SJSA1 (cell line): ENCODE results near the gene PIK3R3. TPM values are rescaled to one million over a fixed set of nuclear protein-coding genes. Genes with fewer than 3 reads are reported as not detected.

Source experiments
- DNase-seq, 2 experiments: peaks; one replicate each; pipeline ENCODE4 v3.0.0-alpha.2; 2015 to 2020; ENCODE audit warnings: low spot score in 2 of 2, low read depth in 1 of 2
- H3K27ac ChIP-seq: fragments of 250-450 bp; sonication (Bioruptor Pico); 2 replicates; pipeline ENCODE4 v1.5.1; 2020; ENCODE audit warnings: mild to moderate bottlenecking, moderate library complexity
- H3K27me3 ChIP-seq: fragments of 250-450 bp; sonication (Bioruptor Pico); replicated peaks from 2 replicates; pipeline ENCODE4 v1.5.1; 2020; ENCODE audit warnings: mild to moderate bottlenecking, moderate library complexity
- H3K36me3 ChIP-seq: fragments of 250-450 bp; sonication (Bioruptor Pico); 2 replicates; pipeline ENCODE4 v1.5.1; 2020; ENCODE audit warnings: mild to moderate bottlenecking
- H3K4me1 ChIP-seq: fragments of 250-450 bp; sonication (Bioruptor Pico); replicated peaks from 2 replicates; pipeline ENCODE4 v1.6.1; 2021; ENCODE audit warnings: mild to moderate bottlenecking
- H3K4me3 ChIP-seq: fragments of 250-450 bp; sonication (Bioruptor Pico); 2 replicates; pipeline ENCODE4 v1.5.1; 2020; ENCODE audit warnings: mild to moderate bottlenecking
- H3K9me3 ChIP-seq: fragments of 250-450 bp; sonication (Bioruptor Pico); replicated peaks from 2 replicates; pipeline ENCODE4 v1.5.1; 2020; ENCODE audit warnings: mild to moderate bottlenecking
- total RNA-seq: library from RNA; depleted of rRNA; stranded (reverse); fragments of >200 nt; shearing (Covaris generic); gene quantifications from 2 replicates; pipeline ENCODE4 v1.2.3, GENCODE V29; 2014

Gene PIK3R3
- total RNA-seq, 1 experiment from 2014 or later: 15.2 TPM

DNA sequence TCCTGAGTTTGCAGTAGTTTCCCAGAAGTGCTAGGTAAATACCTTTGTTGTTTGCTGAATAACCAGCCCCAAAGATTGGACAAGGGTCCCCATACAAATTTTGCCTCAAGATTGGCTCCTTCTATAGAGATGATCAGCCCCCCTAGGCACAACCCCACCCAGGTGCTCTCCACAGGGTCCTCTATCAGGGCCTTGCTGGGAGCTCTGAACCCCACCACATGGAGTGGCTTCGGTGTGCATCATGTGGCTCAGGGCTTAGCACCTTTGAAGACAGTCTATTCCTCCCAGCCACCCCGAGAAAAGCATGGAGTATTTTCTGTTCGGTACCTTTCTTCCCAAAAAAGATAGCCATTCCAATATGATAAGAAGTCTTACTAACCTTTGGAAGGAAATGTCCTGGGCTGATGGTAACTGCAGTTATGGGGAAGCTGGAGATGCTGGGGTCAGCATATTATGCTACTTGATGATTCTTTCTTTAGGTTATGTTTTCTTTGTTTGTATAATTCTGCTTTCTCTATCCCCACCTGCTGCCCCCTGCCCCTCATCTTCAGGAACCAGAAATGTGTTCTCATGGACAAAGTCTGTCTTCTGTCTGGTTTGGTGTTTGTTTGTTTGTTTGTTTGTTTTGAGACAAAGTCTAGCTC, 37.5 kb upstream of the PIK3R3 start:
- H3K27me3 ChIP-seq: no peaks in the 10 kb centered on the region
- no peaks in the 10 kb centered on the region for H3K9me3 ChIP-seq
- DNase-seq: no peak
- H3K4me1 ChIP-seq: peaks cover 7% of the 10 kb centered on the region
- no peak overlapping the region for H3K4me3 ChIP-seq
- H3K36me3 ChIP-seq: no peaks in the 10 kb centered on the region
- no peak overlapping the region for H3K27ac ChIP-seq

DNA sequence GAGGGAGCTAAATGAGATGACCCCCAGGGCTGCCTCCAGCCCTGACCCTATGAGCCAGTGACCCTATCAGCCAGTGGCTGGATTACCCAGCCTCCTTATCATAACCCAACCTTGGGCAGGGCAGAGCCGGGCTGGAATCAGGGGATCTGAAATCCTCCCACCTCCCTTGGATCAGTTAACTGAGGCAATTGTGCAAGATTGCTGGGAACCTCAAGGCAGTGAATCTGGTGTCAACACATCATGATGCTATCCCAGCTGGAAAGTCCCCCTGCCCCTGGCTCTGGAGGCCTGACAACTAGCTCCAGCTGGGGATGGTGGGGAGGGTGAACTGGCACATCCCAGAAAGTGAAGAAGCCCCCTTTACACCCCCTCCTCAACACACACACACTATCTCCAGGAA, 36.0 kb upstream of the PIK3R3 start:
- H3K27me3 ChIP-seq: no peaks in the 10 kb centered on the region
- peaks cover 4% of the 10 kb centered on the region for H3K4me1 ChIP-seq
- H3K4me3 ChIP-seq: no peak overlapping the region
- no peak for DNase-seq
- no peaks in the 10 kb centered on the region for H3K9me3 ChIP-seq
- no peak overlapping the region for H3K27ac ChIP-seq
- no peaks in the 10 kb centered on the region for H3K36me3 ChIP-seq

DNA sequence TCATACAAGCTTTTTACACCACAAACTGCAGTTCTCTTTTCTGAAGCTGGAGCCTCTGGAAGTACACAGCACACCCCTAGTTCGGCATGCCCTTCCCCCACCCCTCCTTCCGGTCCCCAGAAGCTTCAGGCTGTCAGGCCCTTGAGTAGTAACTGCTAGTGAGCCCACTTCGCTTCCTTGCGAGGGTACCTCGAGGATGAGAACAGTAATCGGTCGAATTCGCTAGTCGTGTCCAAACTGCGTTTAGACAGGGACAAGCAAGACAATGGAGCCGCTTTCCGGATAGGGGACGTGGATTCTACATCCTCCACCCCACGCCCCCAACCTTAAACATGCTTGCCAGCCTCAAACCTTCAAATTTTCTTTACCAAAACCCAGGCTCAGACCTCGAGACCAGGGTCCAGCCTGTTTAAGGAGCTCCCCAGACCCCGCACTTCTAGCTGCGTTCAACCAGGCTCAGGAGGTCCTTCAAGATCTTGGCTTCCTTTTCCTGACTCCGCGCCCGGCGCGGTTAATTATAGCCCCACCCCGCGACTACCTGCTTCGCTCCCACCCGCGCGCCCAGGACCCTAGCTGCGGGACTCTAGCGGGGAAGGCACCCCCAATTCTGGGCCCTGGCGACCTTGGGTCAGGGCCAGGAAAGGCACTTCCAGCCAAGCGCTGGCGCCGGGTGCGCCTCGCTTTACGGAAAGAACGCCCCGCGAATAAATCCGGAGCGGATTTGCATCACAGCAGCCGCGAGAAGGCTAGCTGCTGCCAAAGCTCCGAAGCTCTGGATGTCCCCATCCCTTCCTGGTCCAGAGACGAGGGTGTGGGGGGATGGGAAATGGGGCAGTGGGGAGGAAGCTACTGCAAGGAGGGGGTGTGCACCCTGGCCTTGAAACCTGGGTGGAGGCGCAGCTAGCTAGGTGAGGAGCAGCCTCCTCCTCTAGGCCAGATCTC, 34.4 kb upstream of the PIK3R3 start:
- Histone ChIP-seq H3K4me1 (no peaks in the 10 kb centered on the region), H3K27ac (no peak overlapping the region), H3K36me3 (no peaks in the 10 kb centered on the region), H3K9me3 (no peaks in the 10 kb centered on the region), H3K27me3 (no peaks in the 10 kb centered on the region), H3K4me3 (no peak overlapping the region)
- DNase-seq: no peak

DNA sequence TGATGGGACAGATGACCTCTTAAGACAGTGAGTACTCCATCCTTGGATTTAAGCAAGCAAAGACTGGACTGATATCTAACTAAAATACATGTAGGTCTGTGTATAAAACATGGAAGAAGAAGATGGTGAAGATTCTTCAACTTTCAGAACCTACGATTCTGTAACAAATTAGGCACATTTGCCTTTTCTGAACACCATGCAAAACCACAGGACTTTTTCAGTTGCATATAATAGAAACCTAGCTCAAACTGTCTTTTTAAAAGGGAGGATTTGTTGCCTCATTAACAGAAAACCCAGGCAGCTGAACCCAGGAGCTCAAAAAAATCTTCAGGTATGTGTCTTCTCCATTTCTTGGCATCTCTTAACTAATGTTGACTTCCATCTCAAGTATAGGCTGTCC, 27.8 kb upstream of the PIK3R3 start:
- Histone ChIP-seq H3K4me3 (no peak overlapping the region), H3K36me3 (no peaks in the 10 kb centered on the region), H3K27ac (no peak overlapping the region), H3K4me1 (no peaks in the 10 kb centered on the region), H3K9me3 (no peaks in the 10 kb centered on the region), H3K27me3 (no peaks in the 10 kb centered on the region)
- no peak for DNase-seq

DNA sequence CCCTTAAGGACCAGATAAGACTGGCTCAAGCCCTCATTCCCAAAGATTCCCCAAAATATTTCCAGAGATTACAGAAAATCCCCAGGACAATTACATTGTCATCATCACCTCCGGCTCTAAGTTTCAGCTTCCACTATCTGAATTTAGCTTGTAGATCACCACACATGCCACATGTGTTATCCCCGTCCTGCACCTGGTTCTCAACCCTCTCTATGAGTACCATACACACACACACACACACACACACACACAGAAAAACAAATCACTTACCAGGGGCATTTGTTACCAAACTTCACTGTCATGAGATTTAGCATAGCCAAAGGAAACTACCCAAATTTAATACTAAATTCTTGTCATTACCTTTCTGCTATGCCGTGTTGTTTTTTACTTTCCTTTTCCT, 27.1 kb upstream of the PIK3R3 start:
- Histone ChIP-seq H3K9me3 (no peaks in the 10 kb centered on the region), H3K4me3 (no peak overlapping the region), H3K36me3 (no peaks in the 10 kb centered on the region), H3K27me3 (no peaks in the 10 kb centered on the region), H3K4me1 (no peaks in the 10 kb centered on the region), H3K27ac (no peak overlapping the region)
- DNase-seq: no peak

DNA sequence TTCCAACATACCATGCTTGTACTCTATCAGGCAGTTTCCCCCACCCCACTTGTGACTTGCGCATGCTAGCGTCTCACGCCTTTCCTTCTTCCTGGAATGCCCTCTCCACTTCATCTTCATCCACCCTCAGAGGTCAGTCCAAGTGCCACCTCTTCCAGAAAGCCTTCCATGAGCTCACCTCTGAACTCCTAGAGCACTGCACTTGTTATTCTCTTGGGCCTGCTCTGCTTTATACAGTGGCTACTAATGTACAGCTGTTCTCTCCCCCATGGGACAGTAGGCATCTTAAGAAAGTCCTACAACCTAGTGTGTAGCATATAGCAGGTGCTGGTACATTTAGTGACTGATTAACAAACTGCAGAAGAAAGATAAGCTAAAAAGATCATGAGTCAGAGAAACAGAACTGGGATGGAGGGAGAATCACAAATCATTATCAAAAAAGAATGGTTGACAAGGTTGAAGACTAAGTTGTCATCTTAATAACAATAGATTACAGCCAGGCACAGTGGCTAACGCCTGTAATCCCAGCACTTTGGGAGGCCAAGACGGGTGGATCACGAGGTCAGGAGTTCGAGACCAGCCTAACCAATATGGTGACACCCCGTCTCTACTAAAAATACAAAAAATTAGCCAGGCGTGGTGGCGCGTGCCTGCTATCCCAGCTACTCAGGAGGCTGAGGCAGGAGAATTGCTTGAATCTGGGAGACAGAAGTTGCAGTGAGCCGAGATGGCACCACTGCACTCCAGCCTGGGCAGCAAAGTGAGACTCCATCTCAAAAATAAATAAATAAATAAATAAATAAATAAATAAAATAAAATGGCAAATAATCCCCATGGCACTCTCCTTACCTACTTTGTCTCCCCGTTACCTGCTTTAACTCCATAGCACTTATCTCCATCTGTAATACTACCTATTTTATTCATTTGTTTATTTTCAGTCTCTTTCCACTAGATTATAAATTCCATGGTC, 26.2 kb upstream of the PIK3R3 start:
- Histone ChIP-seq H3K9me3 (no peaks in the 10 kb centered on the region), H3K27ac (no peak overlapping the region), H3K27me3 (no peaks in the 10 kb centered on the region), H3K36me3 (no peaks in the 10 kb centered on the region), H3K4me1 (no peaks in the 10 kb centered on the region), H3K4me3 (no peak overlapping the region)
- no peak for DNase-seq

DNA sequence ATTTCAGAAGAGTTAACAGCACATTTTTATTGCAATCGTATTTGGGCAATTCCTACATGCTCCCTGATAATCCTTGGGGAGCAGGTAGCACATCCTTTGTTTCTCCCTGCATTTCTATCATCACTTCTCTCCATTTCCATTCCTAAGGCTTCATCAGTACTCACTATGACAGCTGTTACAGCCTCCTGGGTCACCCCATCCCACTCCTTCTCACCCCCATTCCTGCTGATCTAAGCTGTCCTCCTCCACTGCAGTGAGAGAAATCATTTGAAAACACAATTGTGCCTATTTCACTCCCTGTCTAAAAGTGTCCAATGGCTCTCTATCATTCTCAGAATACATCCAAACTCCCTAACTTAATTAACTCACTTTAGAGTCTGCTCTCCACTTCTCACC, 25.5 kb upstream of the PIK3R3 start:
- H3K36me3 ChIP-seq: no peaks in the 10 kb centered on the region
- H3K4me1 ChIP-seq: no peaks in the 10 kb centered on the region
- H3K9me3 ChIP-seq: no peaks in the 10 kb centered on the region
- H3K27ac ChIP-seq: no peak overlapping the region
- no peak overlapping the region for H3K4me3 ChIP-seq
- no peaks in the 10 kb centered on the region for H3K27me3 ChIP-seq
- no peak for DNase-seq

DNA sequence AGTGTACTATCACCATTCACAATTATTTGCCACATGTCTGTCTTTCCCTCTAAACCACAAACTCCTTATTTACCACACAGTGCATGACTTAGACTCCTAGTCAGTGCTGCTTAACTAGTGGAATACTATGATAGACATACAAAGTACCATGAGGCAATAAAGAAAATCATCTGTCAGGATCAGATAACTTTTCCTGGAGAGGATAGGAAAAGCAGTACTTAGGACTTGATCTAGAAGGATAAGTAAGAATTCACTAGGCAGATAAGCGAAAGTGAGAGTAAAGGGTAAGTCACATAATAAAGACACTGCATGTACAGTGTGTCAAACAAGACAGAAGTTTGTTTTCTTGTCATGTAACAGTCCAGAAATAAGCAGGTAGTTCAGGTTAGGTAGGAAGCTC, 21.3 kb upstream of the PIK3R3 start:
- no peaks in the 10 kb centered on the region for H3K27me3 ChIP-seq
- DNase-seq: no peak
- H3K36me3 ChIP-seq: no peaks in the 10 kb centered on the region
- no peak overlapping the region for H3K27ac ChIP-seq
- H3K4me3 ChIP-seq: no peak overlapping the region
- H3K9me3 ChIP-seq: no peaks in the 10 kb centered on the region
- H3K4me1 ChIP-seq: no peaks in the 10 kb centered on the region

DNA sequence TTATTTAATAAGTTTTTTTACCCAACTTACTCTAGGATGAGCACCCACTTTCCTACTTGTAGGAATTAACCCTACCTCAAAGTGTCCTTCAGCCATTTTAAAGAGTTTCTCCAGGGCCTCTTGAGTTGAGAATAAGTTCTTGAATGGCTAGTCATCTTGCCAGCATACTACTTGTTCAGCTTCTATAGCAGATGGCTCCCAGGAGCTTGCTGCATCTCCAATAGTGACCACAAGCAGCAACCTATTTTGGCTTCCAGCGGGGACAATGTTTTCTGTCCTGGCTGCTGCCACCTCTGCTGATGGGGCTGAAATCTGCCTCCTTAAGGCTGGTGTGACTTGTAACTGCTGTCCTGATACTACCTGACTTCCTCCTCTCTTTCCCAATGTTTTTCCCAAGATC, 20.8 kb upstream of the PIK3R3 start:
- Histone ChIP-seq H3K27ac (no peak overlapping the region), H3K4me3 (no peak overlapping the region), H3K36me3 (no peaks in the 10 kb centered on the region), H3K9me3 (no peaks in the 10 kb centered on the region), H3K4me1 (no peaks in the 10 kb centered on the region), H3K27me3 (no peaks in the 10 kb centered on the region)
- DNase-seq: no peak

GRCh38 chr1:46152016-46152415, 19.6 kb upstream of the PIK3R3 start:
- DNase-seq: no peak
- Histone ChIP-seq H3K27ac (no peak overlapping the region), H3K4me1 (no peaks in the 10 kb centered on the region), H3K4me3 (no peak overlapping the region), H3K9me3 (no peaks in the 10 kb centered on the region), H3K36me3 (no peaks in the 10 kb centered on the region), H3K27me3 (no peaks in the 10 kb centered on the region)

- Histone ChIP-seq H3K4me3 (no peak overlapping the region), H3K36me3 (no peaks in the 10 kb centered on the region), H3K9me3 (no peaks in the 10 kb centered on the region), H3K27me3 (no peaks in the 10 kb centered on the region), H3K4me1 (no peaks in the 10 kb centered on the region), H3K27ac (no peak overlapping the region)
- no peak for DNase-seq
These were observed 17.7 kb upstream of the PIK3R3 start for GRCh38 chr1:46150085-46150484.

GRCh38 chr1:46148318-46148717, 15.9 kb upstream of the PIK3R3 start:
- Histone ChIP-seq H3K27me3 (no peaks in the 10 kb centered on the region), H3K9me3 (no peaks in the 10 kb centered on the region), H3K27ac (no peak overlapping the region), H3K4me1 (no peaks in the 10 kb centered on the region), H3K36me3 (no peaks in the 10 kb centered on the region), H3K4me3 (no peak overlapping the region)
- no peak for DNase-seq

GRCh38 chr1:46137916-46138315, 5.5 kb upstream of the PIK3R3 start:
- no peaks in the 10 kb centered on the region for H3K36me3 ChIP-seq
- peak overlapping the region; percentile 22; the same call in 1 of the 2 replicates for H3K4me3 ChIP-seq
- peak overlapping the region; percentile 67 for H3K27ac ChIP-seq
- H3K9me3 ChIP-seq: no peaks in the 10 kb centered on the region
- peaks cover 26% of the 10 kb centered on the region for H3K4me1 ChIP-seq
- DNase-seq: peak in 1 of 2 experiments; percentile 52
- H3K27me3 ChIP-seq: no peaks in the 10 kb centered on the region
